Measurements from ENCODE around the gene SEMA6D.

DNA sequence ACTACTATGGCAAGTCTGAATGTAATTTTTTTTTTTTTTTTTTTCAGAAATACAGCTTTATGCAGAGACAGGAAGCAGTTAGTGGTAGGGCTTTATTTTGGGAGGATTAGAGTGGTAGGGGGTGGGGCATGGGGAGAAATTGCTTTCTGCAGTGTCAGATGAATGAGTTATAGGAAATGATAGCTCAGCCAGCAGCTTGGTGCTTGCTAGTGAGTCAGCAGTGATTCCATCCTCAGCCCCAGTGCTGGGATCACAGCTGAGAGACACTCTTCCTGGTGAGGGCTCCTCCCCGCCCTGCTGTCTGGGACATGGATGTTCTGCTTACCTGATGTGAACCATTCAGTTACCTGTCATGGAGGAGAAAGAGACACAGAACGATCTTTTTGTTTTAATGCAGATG, 39.6 kb downstream of the SEMA6D start:
- TF ChIP-seq, protein P1, sequence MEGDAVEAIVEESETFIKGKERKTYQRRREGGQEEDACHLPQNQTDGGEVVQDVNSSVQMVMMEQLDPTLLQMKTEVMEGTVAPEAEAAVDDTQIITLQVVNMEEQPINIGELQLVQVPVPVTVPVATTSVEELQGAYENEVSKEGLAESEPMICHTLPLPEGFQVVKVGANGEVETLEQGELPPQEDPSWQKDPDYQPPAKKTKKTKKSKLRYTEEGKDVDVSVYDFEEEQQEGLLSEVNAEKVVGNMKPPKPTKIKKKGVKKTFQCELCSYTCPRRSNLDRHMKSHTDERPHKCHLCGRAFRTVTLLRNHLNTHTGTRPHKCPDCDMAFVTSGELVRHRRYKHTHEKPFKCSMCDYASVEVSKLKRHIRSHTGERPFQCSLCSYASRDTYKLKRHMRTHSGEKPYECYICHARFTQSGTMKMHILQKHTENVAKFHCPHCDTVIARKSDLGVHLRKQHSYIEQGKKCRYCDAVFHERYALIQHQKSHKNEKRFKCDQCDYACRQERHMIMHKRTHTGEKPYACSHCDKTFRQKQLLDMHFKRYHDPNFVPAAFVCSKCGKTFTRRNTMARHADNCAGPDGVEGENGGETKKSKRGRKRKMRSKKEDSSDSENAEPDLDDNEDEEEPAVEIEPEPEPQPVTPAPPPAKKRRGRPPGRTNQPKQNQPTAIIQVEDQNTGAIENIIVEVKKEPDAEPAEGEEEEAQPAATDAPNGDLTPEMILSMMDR (IDR thresholded peaks at IDR 0.05) = no peak
- no peak for TF ChIP-seq EP300 (IDR thresholded peaks at IDR 0.05)
- TF ChIP-seq POLR2A (IDR thresholded peaks at IDR 0.05) = no peak

All from suprapubic skin (tissue), 3 donors.